Activated naive CD8-positive, alpha-beta T cell treated with anti-CD3 and anti-CD28 coated beads for 36 hours (primary cell): ENCODE measurements around the gene ARHGEF6. TPM values are rescaled to one million over a fixed set of nuclear protein-coding genes. Genes with fewer than 3 reads are reported as not detected.

Experiments used
- DNase-seq: peaks from one replicate; pipeline ENCODE4 v3.0.0; 2021
- H3K27ac Mint-ChIP-seq: one replicate; pipeline ENCODE4 v1.8.0; 2022; ENCODE audit warnings: mild to moderate bottlenecking, moderate library complexity, mixed read lengths
- H3K27me3 Mint-ChIP-seq: one replicate; pipeline ENCODE4 v1.8.0; 2022; ENCODE audit warnings: mild to moderate bottlenecking, mixed read lengths
- H3K36me3 Mint-ChIP-seq: one replicate; pipeline ENCODE4 v1.8.0; 2021; ENCODE audit warnings: mild to moderate bottlenecking, mixed read lengths
- H3K4me1 Mint-ChIP-seq: one replicate; pipeline ENCODE4 v1.8.0; 2021; ENCODE audit warnings: mixed read lengths
- H3K4me3 Mint-ChIP-seq: one replicate; pipeline ENCODE4 v1.8.0; 2022; ENCODE audit warnings: mild to moderate bottlenecking, moderate library complexity, mixed read lengths
- H3K9me3 Mint-ChIP-seq: one replicate; pipeline ENCODE4 v1.8.0; 2022; ENCODE audit warnings: mixed read lengths
- total RNA-seq, 2 experiments: library from RNA; stranded (reverse); gene quantifications; one replicate each; pipeline ENCODE4 v1.2.3, GENCODE V29; 2021

ARHGEF6 gene
- total RNA-seq, 2 experiments from 2014 or later, result 34.4 to 34.5 TPM

DNA sequence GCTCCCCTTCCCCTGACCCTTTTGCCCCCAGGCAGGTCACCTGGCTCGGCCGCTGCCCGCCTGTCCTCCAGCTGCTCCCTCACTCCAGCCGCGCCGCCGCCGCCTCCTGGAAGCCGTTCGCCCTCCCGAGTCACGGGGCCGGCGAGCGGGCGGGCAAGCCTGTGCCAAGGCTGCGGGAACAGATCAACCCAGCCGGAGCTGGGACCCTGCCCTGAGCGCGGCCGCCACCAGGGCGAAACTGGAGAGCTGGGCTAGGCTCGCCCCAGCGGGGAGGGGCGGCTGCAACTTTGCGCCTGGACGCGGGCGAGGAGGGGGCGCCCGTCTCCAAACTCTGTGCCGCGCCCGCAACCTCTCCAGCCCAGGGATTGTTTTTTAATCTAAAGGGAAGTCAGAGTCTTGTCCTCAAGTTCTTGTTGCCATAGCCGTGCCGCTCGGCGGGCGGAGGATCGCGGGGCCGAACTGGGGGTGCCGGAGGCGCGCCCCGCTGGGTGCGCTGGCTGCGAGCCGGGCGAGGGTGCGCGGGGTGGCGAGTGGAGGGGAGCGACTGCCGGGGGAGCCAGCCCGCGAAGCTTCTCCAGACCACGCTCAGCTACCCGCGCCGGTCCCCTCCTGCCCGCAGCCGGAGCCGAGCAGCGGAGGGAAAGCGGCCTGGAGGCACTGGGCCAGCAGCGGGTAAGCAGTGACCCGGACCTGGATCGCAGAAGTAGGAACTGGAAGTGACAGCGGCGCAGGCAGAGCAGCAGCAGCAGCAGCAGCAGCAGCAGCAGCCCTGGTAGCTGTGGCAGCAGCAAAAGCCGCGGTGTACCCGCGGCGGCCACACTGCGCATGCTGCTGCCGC, 13.4 kb downstream of the ARHGEF6 start:
- peaks cover 24% of the 10 kb centered on the region for H3K36me3 Mint-ChIP-seq
- peak overlapping the region; percentile 75 for H3K4me3 Mint-ChIP-seq
- no peaks in the 10 kb centered on the region for H3K9me3 Mint-ChIP-seq
- no peaks in the 10 kb centered on the region for H3K27me3 Mint-ChIP-seq
- H3K27ac Mint-ChIP-seq, result peak overlapping the region; percentile 89
- peaks cover 43% of the 10 kb centered on the region for H3K4me1 Mint-ChIP-seq
- peak; percentile 47 for DNase-seq

DNA sequence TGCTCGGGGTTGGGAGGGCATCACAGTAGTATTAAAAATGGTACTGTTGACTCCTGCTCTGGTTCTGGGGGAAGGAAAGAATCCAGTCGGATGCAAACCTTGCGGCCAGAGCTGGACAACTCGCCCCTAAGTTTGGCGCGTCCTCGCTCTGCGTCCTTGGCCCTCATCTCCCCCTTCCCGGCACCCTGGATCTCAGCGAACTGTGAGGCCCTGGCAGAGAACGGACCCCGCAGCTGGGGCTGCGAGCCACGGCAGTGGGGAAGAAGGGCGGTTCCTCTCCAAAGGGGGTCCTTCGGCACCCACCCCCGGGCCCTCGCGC, 14.0 kb downstream of the ARHGEF6 start:
- Mint-ChIP-seq H3K9me3 (no peaks in the 10 kb centered on the region), H3K27ac (peak overlapping the region; percentile 48), H3K4me1 (peaks cover 43% of the 10 kb centered on the region), H3K4me3 (peak overlapping the region; percentile 75), H3K36me3 (peaks cover 21% of the 10 kb centered on the region), H3K27me3 (no peaks in the 10 kb centered on the region)
- DNase-seq, result no peak

DNA sequence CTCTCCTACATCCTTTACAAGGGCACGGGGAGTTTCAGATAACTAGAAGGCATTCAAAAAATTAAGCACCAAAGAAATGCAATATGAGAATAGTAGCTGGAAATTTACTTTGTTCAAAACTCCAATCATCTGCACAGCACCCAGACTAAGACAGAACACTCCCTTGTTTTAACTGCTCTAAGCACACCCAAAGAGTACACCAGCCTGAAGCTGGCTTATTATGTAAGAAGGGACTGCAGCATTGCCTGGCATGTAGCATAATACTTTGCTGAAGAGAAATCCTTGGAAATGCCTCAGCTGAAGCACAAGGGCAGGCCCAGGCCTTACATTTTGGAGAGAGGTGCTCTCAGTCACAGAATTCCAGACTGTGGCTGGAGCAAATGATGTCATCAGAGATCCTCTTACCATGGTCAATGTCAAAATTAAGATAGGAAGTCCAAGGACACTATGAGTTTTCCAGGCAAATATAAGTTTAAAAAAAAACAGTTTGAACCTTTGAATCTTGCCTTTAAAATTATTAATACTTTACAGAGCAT, 14.8 kb downstream of the ARHGEF6 start:
- Mint-ChIP-seq H3K27ac (peak overlapping the region; percentile 25), H3K9me3 (no peaks in the 10 kb centered on the region), H3K4me3 (peak overlapping the region; percentile 75), H3K36me3 (peaks cover 16% of the 10 kb centered on the region), H3K4me1 (peaks cover 43% of the 10 kb centered on the region), H3K27me3 (no peaks in the 10 kb centered on the region)
- DNase-seq, result no peak

DNA sequence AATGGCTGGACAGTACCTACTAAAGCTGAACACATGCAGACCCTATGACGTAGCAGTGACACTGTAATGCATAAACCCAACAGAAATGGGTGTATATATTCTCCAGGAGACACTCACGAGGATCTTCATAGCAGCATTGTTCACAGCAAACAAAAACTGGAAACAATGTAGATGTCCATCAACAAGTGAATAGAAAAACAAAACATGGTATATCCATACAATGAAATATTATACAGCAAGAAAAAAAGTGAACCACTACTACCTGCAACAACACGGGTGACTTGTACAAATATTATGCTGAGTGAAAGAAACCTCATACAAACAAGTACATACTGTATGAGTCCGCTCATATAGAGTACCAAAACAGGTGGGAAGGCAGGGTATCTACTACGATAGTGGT, 16.5 kb downstream of the ARHGEF6 start:
- Mint-ChIP-seq H3K9me3 (no peaks in the 10 kb centered on the region), H3K4me3 (no peak overlapping the region), H3K36me3 (peaks cover 18% of the 10 kb centered on the region), H3K27ac (peak overlapping the region; percentile 34), H3K27me3 (no peaks in the 10 kb centered on the region), H3K4me1 (peaks cover 43% of the 10 kb centered on the region)
- DNase-seq, result no peak

DNA sequence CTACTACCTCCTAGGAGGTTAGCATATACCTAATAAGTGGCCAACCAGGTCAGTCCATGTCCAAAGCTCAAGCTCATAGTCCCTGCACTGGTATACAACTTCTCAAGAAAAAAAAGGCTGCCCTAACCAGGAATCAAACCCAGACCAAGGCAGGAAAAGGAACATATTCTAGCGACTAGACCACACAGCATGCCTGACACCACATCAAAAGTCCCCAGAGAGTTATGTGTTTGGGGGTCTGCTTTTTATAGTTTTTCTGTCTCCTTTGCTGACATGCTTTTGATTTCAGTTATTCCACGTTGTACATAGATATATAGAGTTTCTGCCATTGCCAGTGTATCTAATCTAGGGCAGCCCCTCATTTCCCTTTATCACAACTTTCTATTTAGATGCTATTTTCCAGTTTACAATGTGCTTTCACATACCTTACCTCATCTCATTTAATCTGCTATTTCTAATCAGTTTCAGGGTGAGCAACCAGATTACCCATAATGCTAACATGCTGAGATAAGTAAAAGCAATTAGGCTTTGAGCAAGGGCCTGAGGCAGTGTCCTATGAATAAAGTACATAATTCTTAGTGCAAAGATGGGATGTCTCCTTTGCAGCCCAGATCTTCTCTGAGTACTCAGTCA, 17.8 kb downstream of the ARHGEF6 start:
- no peak overlapping the region for H3K4me3 Mint-ChIP-seq
- H3K9me3 Mint-ChIP-seq, result no peaks in the 10 kb centered on the region
- H3K4me1 Mint-ChIP-seq, result peaks cover 40% of the 10 kb centered on the region
- no peaks in the 10 kb centered on the region for H3K27me3 Mint-ChIP-seq
- H3K27ac Mint-ChIP-seq, result peak overlapping the region; percentile 91
- H3K36me3 Mint-ChIP-seq, result peaks cover 17% of the 10 kb centered on the region
- no peak for DNase-seq

DNA sequence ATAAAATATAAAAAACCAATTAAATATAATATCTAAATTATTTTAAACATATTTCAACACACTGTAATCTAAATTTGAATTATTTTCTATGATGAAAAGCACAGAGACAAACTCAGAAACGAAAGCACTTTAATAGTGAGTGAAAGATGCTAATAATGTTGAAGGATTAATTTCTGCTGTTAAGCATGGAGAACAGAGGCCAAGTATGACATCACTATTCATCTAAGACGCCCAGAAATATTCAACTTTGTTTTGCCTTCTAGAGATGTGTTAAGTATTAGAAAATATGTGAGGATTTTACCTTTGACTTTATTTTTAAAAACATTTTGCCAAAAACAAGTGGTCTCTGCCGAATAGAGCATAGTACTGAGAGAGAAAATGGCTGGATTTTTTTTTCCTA, 19.3 kb downstream of the ARHGEF6 start:
- Mint-ChIP-seq H3K9me3 (no peaks in the 10 kb centered on the region), H3K4me3 (no peak overlapping the region), H3K27me3 (no peaks in the 10 kb centered on the region), H3K36me3 (peaks cover 22% of the 10 kb centered on the region), H3K27ac (no peak overlapping the region), H3K4me1 (peaks cover 43% of the 10 kb centered on the region)
- DNase-seq, result no peak

DNA sequence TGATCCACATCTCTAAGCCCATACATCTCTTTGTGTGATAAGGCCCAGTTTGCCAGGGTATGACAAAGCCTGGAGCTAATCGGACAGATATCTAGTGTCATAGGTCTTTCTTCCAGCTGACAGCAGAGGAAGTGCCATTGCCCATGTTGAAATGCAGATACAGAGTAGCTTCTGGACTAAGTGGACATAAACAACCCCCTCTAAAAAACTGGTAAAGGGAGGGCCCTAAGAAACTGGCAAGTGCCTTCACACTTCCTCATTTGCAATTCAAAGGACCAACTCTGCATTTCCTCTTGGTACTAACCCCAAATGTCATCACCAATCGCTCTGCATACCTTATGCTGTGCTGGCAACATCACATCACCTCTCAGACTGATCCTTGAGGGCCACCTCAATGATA, 20.8 kb downstream of the ARHGEF6 start:
- no peak overlapping the region for H3K4me3 Mint-ChIP-seq
- DNase-seq, result no peak
- H3K27ac Mint-ChIP-seq, result peak overlapping the region; percentile 55
- H3K36me3 Mint-ChIP-seq, result peaks cover 22% of the 10 kb centered on the region
- H3K27me3 Mint-ChIP-seq, result no peaks in the 10 kb centered on the region
- peaks cover 42% of the 10 kb centered on the region for H3K4me1 Mint-ChIP-seq
- no peaks in the 10 kb centered on the region for H3K9me3 Mint-ChIP-seq

DNA sequence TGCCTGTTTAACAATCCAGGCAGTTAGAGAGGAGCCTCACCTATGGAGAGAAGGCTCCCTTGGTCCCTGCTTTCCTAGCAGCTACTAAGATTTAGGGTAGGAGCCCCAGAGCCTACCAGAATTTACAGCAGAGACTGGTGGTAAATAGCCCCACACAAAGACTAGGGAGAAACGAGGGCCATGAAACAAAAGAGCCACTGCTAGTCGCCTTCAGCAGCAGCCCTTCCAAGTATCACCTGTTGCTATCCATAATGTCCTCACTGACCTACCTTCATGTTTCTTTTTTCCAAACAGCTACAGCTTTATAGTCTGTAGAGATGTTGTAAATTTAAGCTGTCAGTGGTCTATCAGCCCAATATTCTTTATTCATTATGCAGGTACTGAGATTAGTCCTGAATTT, 25.3 kb downstream of the ARHGEF6 start:
- Mint-ChIP-seq H3K27ac (no peak overlapping the region), H3K36me3 (peaks cover 17% of the 10 kb centered on the region), H3K4me3 (no peak overlapping the region), H3K4me1 (peaks cover 49% of the 10 kb centered on the region), H3K27me3 (no peaks in the 10 kb centered on the region), H3K9me3 (no peaks in the 10 kb centered on the region)
- no peak for DNase-seq

DNA sequence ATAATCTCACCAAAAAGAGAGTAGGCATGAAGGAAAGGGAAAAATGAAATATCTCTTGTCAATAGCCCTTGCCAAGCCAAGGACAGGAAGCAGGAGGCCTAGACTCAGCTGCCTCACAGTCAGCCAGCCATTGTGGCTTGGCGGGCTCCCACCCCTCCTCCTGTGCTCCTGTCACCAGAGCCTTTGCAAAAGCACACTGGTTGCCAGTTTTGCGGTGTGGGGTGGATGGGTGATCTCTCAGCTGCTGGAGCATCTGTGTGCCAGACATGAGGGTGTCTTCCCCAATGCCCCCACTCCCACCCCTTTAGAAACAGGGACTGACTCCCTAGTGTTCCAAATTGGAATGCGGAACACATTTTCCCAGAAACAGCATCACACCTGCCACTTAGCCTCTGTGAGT, 26.1 kb downstream of the ARHGEF6 start:
- peak; percentile 26 for DNase-seq
- H3K4me3 Mint-ChIP-seq, result no peak overlapping the region
- H3K36me3 Mint-ChIP-seq, result peaks cover 15% of the 10 kb centered on the region
- H3K4me1 Mint-ChIP-seq, result peaks cover 49% of the 10 kb centered on the region
- H3K27me3 Mint-ChIP-seq, result no peaks in the 10 kb centered on the region
- no peaks in the 10 kb centered on the region for H3K9me3 Mint-ChIP-seq
- H3K27ac Mint-ChIP-seq, result peak overlapping the region; percentile 54

DNA sequence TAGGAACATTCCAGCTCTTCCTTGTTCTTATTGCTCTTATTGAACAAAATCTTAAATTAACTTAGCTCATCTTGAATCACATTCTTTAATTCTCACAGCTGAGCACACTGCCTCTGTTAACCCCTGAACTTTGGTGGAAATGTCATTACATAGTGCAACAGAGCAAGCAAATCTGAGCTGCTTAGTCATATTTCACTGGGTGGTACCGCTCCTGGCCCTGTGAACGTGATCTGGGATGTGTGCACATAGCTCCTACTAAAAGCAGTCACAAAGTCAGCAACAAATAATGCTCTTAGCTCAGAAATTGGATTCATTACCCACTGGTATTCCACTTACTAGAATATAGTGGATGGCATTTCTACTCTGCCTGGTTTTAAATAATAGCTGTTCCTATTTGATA, 27.9 kb downstream of the ARHGEF6 start:
- peaks cover 17% of the 10 kb centered on the region for H3K36me3 Mint-ChIP-seq
- peaks cover 58% of the 10 kb centered on the region for H3K4me1 Mint-ChIP-seq
- no peaks in the 10 kb centered on the region for H3K27me3 Mint-ChIP-seq
- DNase-seq, result no peak
- no peak overlapping the region for H3K27ac Mint-ChIP-seq
- no peaks in the 10 kb centered on the region for H3K9me3 Mint-ChIP-seq
- H3K4me3 Mint-ChIP-seq, result no peak overlapping the region

DNA sequence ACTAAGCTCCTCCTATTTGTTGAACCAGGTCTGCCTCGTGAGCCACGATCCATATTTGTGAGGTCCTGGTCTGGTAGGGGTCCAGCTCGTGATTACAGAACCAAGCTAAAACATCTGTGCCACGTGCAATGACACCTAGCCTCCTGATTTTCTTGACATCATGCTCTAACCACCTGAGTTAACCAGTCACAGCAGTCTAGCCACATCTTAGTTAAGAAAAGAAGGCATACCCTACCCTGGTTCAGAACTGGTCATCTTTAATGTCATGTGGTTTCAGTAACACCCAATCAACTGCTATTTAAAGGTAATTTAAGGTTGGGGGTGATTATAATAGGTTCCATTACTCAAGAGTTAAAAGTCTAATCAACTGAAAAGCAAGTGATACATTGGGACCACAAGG, 28.4 kb downstream of the ARHGEF6 start:
- peak overlapping the region; percentile 42 for H3K27ac Mint-ChIP-seq
- no peaks in the 10 kb centered on the region for H3K9me3 Mint-ChIP-seq
- H3K36me3 Mint-ChIP-seq, result peaks cover 14% of the 10 kb centered on the region
- peaks cover 59% of the 10 kb centered on the region for H3K4me1 Mint-ChIP-seq
- no peak overlapping the region for H3K4me3 Mint-ChIP-seq
- H3K27me3 Mint-ChIP-seq, result no peaks in the 10 kb centered on the region
- no peak for DNase-seq

DNA sequence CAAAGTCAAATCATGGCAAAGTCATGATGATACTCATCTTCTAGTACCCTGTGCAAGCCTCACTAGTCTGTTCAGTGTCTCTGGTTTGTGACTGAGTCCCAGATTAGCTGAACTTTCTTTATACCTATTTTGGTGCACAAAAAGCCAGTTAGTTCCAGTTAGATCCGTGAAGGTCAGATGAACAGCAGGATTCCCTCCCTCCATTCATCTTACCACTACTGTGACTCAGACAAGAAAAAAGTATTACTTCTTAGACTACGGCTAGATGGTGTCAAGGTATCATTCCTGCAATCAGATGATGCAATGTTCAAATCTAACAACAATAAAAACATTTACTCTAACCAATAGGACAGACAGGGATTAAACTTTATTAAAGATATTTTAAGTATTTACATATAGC, 30.4 kb downstream of the ARHGEF6 start:
- H3K4me3 Mint-ChIP-seq, result no peak overlapping the region
- H3K27me3 Mint-ChIP-seq, result no peaks in the 10 kb centered on the region
- peak overlapping the region; percentile 76 for H3K27ac Mint-ChIP-seq
- peaks cover 64% of the 10 kb centered on the region for H3K4me1 Mint-ChIP-seq
- H3K36me3 Mint-ChIP-seq, result peaks cover 21% of the 10 kb centered on the region
- DNase-seq, result no peak
- H3K9me3 Mint-ChIP-seq, result no peaks in the 10 kb centered on the region

DNA sequence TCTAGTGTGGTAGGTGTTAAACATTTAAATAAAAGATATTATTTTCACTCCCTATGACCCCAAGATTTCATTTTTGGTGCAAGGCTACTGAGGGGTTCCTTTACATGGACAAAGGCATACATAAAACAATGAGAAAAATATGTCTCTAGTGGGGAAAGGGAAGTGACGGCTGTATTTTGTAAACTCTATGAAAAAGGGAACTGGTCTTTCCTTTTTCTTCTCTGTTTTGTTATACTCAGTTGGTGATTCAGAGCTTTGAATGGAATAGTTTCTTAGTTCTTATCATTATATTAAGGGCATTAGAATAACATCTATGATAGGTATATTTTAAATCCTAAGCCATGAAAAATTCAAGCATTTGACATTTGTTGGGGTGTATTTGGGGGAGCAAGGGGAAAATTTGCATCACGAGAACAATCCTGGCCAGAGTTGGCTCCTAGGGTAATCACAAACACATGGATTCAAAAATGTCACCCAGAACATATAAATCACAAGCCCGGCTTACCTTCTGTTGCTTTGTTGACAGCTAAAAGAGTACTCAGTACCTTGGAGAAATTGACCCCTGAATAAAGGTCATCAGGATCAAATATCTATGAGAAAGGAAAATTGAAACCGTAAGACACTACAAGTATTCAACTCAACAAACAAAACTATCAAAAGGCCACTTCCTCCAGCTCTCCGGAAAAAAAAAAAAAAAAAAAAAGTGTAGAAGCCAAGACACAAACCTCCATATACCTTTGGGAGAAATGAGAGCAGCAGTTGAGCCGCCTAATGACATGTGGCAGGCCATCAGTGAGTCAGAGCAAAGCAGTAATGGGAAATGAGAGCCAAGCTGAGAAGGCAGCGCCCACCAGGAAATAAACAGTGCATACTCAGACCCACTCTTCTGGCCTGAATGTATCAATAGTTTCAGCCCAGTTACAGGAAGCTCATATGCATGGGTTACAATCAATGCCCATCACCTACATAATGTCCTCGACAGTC, 33.4 kb downstream of the ARHGEF6 start:
- no peak for DNase-seq
- Mint-ChIP-seq H3K27ac (peak overlapping the region; percentile 78), H3K36me3 (peaks cover 39% of the 10 kb centered on the region), H3K4me1 (peaks cover 80% of the 10 kb centered on the region), H3K27me3 (no peaks in the 10 kb centered on the region), H3K9me3 (no peaks in the 10 kb centered on the region), H3K4me3 (peak overlapping the region; percentile 22)

DNA sequence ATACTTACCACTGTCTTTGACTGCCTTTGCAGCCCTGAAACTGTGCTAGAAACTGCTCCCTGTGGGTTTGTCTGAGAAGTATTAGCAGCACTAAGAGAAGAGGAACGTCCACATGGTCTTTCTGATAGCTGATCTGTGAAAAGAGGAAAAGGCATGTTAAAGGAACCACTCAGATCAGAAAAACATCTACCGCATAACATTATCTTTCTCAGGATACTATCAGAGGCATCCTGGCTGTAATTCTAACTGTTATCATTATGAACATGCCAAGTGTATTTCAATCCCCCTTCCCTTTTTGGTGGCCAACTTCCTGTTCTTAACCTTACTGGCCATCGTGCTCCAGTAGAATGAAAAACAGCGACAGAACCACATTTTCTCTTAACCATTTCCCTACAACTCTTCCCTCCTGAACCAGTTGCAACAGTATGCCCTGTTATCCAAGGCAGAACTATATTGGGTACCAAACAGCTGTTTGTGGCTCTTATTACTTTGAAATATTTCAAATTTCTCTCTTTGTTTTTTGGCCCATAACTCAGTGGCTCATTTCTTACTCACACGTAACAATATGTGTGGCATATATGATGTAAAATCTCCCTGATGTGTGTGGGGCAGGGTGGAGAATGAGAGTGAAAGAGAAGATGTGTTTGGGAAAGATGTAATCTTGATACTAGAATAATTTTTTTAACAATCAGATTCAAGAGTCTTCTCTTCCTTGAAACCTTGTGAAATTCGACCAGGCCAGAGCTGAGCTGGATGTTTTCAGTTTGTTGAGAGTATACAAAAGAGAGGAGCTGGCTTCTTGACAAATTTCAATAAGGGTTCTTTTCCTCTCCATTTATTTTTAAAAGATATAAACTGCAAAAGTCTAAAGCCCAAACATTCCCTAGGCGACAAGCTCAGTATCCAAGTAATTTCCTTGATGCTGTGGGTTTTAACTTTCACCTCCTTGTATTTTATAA, 35.2 kb downstream of the ARHGEF6 start:
- peak overlapping the region; percentile 86 for H3K27ac Mint-ChIP-seq
- H3K4me3 Mint-ChIP-seq, result peak overlapping the region; percentile 29

More for the DNA sequence above, 35.2 kb downstream of the ARHGEF6 start:
- no peak for DNase-seq
- Mint-ChIP-seq H3K36me3 (peaks cover 40% of the 10 kb centered on the region), H3K27me3 (no peaks in the 10 kb centered on the region), H3K9me3 (no peaks in the 10 kb centered on the region), H3K4me1 (peaks cover 72% of the 10 kb centered on the region)
